NCI-H526 treated with DMSO at 0.1 percent for 48 hours (cell line): Measurements from ENCODE around the gene AQP1.

Source experiments
- DNase-seq: peaks from one replicate; lab custom pipeline; 2025; lab: John Stamatoyannopoulos, UW

The AQP1 gene

DNA sequence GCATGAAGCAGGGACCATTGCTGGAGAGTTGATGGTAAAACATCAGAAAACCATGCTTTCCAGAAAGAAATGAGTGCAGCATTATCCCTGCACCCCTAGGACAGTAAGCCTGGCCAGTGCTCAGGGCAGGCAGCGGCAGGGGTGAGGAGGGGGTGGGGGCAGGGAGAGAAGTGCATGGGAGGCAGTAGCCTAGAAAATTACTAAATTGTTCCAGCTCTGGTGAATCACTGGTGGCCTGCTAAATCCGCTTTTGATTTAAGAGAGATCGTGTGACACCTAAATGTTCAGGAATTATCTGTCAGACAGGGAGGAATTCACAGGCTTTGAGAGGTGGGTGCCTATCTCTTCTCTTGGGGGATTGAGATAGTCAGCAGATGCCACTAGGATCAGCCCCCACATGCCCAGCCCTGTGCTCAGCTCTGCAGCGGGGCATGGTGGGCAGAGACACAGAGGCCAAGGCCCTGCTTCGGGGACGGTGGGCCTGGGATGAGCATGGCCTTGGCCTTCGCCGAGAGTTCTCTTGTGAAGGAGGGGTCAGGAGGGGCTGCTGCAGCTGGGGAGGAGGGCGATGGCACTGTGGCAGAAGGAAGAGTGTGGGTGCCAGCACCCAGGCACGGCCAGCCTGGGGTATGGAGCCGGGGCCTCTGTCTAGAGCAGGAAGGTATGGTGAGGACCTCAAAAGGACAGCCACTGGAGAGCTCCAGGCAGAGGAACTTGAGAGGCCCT lies 5.0 kb upstream of the AQP1 start:
- DNase-seq = no peak

- DNase-seq = no peak
These were observed 4.0 kb upstream of the AQP1 start for GRCh38 chr7:30907527-30908267.

- no peak for DNase-seq
These were observed 3.0 kb upstream of the AQP1 start for GRCh38 chr7:30908681-30909080.

DNA sequence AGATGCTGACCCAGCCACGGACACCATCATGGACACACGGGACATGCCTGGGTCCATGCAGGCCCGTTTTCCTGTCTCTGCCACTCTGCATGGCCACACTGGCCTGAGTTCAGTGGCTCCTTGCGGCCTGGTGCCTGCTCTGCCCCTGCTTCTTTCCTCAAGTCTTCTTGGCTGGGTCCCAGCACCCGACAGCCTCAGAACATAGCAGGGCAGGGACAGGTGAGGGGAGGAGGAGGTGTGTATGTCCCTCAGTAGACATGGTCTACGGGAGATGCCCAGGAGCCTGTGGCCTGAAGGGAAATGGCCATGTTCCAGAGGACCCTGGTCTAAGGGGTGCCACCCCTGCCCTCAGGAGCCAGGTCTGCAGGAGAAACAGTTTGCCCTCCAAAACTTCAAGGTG lies 2.2 kb upstream of the AQP1 start:
- no peak for DNase-seq

GRCh38 chr7:30910411-30911073 lies 1.1 kb upstream of the AQP1 start:
- DNase-seq = no peak

DNA sequence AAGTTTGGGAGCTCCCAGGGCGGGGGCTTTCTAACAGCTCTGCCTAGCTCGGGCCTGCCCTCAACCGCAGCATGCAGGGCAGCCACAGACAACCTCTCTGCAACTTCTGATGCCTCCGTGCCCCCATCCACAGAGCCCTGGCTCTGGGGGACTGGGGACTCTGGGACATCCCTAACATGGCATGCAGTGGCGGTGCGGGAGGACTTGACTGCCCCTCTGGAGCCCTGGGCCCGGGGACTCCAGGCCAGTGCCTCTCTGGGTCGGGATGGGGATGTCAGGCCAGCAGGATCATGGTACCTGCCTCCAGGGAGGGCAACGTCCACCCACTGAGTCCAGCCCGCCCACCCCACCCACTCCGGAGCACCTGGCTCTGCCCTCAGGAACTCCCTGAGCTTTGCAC lies 520 bp upstream of the AQP1 start:
- DNase-seq = no peak

DNA sequence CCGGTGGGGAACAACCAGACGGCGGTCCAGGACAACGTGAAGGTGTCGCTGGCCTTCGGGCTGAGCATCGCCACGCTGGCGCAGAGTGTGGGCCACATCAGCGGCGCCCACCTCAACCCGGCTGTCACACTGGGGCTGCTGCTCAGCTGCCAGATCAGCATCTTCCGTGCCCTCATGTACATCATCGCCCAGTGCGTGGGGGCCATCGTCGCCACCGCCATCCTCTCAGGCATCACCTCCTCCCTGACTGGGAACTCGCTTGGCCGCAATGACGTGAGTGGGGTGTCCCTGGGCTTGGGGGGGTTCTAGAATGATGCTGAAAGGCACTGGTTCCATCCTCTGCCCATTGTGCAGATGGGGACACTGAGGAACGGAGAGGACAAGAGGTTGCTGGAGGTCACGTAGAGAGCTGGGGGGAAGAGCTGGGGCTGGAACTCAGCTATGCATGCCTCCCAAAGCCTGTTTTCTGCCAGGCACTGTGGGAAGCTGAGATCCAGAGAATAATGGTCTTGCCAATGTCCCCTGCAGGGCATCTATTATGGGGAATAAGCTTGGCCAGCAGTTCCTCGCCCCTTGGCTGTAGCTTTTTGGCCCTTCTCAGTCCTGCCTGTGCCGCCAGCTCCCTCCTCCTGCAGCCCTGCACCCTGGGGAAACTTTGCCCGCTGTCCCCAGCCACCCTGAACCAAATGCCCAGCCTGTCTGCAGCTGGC lies 523 bp downstream of the AQP1 start:
- DNase-seq = no peak

- no peak for DNase-seq
These were observed 1.0 kb downstream of the AQP1 start for GRCh38 chr7:30912731-30912985.

DNA sequence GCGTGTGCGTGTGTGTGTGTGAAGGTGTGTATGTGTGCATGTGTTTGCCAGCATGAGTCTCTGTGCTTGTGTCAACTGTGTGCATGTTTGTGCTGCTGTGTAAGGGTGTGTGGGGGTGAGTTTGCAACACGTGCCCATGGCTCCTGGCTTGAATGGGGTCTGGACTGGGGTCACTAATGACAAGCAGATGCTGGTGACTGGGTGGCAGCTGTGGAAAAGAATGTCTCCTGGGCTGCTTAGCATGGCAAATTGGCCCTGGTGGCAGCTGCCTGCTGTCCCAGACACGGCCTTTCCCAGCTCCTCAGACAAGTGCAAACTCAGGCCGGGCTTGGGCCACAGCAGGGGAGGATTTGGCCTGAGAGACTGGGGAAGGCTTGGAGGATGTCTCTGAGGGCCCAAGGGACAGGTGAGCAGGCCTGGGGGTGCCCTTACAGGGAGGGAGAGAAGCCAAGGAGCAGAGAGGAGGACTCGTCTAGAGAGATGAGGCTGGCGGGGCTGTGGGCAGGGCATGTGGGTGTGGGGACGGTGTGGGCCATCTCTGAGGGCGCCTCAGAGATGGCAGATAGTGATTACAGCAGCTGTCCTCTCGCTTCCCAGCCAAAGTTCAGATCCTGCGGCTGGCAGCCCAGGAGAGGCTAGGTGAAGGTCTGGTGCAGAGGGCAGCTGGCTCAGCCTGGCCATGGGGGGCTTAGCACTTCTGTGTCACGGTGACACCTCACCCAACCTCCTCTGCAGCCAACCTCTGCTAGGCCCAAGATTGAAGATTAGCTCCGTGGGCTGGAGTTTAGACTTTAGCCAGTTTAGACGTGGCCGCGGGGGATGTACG lies 1.5 kb downstream of the AQP1 start:
- DNase-seq = no peak

GRCh38 chr7:30913821-30914515 lies 2.3 kb downstream of the AQP1 start:
- DNase-seq = no peak

DNA sequence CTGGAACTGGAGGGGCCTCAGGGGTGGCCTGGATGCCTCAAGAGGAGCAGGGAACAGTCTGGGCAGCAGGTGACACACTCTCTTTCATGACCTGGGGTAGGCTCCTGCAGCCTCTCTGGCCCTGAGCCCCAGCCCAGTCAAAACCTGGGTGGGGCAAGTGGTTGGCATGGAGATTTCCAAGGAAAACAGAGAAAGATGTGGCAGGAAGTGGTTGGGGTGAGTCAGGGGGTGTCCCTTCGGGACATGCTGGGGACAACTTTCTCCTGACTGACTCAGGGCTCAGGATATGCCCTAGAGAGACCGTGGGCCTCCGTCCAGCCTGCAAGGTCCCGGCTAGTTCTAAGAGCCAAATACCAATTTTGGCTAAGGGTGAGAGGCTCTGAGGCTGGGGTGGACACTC lies 2.9 kb downstream of the AQP1 start:
- DNase-seq = no peak

GRCh38 chr7:30915005-30915601 lies 3.5 kb downstream of the AQP1 start:
- no peak for DNase-seq

GRCh38 chr7:30915751-30916150 lies 4.1 kb downstream of the AQP1 start:
- DNase-seq = no peak

DNA sequence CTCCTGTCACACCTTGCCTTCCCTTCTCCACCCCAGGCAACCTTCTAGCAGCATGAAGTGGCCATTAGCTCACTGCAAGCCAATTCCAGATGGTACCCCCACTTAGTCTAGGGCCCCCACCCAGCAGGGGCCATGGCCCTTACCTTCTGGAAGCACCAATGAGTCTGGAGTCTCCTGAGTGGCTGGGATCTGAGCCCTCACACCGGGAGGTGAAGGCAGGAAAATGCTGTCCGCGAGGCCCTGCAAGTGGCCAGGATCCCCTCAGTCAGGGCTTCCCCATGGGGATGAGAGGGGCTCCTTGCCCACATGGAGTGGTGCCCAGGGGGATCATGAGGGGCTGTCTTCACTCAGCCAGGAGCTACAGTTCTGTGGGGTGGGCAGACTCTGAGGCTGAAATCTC lies 4.6 kb downstream of the AQP1 start:
- no peak for DNase-seq

DNA sequence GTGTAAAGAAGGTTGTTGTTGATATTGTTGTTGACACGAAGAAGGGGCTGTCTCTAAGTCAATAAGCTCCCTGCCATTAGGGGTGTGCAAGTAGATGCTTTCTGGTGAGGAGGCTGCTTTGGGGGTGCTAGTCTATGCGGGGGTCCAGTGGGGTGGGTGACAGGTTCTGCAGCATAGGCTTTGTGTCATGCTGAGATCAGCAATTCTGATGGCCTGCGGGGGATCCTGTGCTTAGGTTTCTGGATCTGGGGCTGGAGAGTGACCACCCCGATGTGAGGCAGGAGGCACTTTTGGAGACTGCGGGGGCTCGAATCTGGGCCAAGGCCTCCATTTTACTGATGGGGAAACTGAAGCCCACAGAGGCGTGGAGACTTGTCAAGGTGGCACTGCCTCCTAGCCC lies 5.1 kb downstream of the AQP1 start:
- no peak for DNase-seq

DNA sequence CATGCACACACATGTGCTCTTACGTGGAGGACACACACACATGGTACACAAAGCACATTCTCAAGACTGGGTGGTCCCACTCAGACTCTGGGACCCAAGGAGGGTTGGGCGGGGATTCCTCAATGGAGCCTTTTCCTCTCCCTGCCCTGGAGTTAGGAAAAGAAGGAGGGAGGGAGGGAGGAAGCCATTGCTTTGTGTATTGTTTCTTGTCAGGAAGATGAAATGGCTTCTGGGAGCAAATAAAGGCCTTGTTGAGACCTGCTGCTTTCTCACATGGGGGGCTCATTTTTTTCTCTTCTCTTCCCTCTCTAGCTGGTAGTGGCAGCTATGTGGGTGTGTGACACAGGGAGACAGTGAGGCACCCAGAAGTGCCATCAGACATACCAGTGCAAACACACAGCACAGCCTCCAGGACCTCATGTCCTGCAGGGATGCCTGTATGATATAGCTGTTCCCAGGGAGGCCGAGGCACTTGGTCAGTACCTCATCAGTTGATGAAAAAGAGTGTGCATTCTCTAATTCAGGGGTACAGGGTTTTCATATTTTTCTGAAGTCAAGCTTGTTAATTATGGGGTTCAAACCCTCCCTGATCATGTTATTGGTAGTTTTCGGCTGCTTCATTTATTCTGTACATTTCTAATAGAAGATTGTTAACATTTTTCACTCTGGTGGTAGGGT lies 5.7 kb downstream of the AQP1 start:
- DNase-seq = no peak

- no peak for DNase-seq
These were observed 7.0 kb downstream of the AQP1 start for GRCh38 chr7:30918676-30919075.

GRCh38 chr7:30920021-30920583 lies 8.4 kb downstream of the AQP1 start:
- DNase-seq = no peak

DNA sequence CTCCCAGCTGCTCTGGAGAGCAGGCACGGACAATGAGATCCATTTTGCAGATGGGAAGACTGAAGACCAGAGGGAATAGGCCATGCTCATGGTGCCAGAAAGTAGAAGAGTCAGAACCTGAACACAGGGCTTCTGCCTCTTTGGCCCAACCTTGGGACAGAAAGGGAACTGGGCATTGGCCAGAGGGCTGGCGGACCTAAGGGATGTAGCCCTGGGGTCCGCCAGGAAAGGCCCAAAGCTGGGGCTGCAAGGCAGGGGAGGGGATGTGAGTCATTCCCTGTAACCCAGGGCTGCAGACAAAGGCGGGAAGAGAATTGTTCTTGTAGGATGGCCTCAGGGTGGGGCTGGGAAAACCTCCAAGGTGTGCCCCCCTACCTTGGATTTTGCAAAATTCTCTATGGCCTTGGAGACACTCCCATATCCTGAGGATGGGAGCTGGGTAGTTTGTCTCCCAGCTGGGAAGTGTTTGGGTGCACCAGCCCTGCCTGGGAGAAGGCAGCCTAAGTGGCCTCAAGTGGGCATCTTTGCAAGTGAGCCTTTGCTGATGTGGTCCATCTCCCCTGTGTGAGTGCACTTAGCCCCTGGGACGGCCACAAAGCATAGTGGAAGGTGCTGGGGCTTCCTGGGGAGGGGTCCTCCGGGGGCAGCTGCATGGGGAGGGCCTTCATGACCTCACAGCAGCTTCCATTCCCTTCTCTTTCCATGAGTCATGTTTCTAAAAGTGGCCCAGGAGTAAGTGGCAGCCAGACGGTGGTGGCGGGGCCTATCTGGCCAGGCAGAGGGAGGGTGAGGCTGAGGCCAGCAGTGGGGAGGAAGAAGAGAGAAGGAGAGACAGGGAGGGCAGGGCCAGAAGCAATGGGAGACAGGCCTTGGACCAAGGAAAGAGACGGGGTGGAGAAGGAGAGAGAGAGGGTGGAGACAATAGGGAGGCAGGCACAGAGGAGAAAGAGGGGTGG lies 9.2 kb downstream of the AQP1 start:
- DNase-seq = no peak
